Body of pancreas (tissue), 4 donors: Measurements from ENCODE around the gene LRRC59.

Experiments
- POLR2A ChIP-seq, 3 donors: fragments of 450-650 bp; IDR thresholded peaks; one replicate each; pipeline ENCODE4 v1.6.1; 2016; ENCODE audit warnings: antibody characterized with exemption in 3 of 3, mild to moderate bottlenecking in 2 of 3
- TF ChIP-seq, protein P1 (sequence below), 7 experiments: fragments of 450-650 bp in 4 of 7; fragments of 200-600 bp in 3 of 7; sonication (generic) in 3 of 7; IDR thresholded peaks; one replicate each; pipeline ENCODE4 v1.5.1; 2016 to 2019; ENCODE audit warnings: antibody characterized with exemption in 7 of 7

DNA sequence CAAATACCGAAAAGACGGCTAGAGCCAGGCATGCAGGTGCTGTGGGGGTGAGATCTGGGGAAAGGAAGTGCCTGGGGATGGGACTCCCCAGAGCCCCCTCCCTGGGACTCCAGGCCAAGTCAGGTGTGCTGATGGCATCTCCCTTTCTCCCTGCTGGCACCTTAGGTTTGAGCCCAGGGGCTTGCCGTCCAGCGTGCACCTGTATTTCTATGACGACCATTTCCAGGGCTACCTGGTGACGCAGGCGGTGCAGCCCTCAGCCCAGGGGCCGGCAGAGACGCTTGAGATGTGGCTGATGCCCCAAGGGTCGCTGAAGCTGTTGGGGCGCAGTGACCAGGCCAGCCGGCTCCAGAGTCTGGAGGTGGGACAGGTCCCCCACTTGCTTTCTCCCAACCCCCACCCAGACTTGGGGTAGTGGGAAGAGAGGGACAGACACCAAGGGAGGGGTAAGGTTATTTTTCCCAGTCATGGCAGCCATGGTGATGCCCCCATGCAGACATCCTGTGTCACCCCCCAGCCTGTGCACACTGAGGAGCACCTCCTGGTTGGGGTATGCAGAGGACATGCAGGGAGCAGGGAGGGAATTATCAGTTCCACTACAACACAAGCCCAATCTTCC, 40.3 kb downstream of the LRRC59 start:
- TF ChIP-seq, protein P1, sequence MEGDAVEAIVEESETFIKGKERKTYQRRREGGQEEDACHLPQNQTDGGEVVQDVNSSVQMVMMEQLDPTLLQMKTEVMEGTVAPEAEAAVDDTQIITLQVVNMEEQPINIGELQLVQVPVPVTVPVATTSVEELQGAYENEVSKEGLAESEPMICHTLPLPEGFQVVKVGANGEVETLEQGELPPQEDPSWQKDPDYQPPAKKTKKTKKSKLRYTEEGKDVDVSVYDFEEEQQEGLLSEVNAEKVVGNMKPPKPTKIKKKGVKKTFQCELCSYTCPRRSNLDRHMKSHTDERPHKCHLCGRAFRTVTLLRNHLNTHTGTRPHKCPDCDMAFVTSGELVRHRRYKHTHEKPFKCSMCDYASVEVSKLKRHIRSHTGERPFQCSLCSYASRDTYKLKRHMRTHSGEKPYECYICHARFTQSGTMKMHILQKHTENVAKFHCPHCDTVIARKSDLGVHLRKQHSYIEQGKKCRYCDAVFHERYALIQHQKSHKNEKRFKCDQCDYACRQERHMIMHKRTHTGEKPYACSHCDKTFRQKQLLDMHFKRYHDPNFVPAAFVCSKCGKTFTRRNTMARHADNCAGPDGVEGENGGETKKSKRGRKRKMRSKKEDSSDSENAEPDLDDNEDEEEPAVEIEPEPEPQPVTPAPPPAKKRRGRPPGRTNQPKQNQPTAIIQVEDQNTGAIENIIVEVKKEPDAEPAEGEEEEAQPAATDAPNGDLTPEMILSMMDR (IDR thresholded peaks at IDR 0.05), result no peak
- no peak for TF ChIP-seq POLR2A (IDR thresholded peaks at IDR 0.05)
